ENCODE measurements around the gene CD99L2. TPM values are rescaled to one million over a fixed set of nuclear protein-coding genes. Genes with fewer than 3 reads are reported as not detected.

The CD99L2 gene
- total and polyA plus RNA-seq, 10 of the 15 experiments (the other 5 are each of a cell fraction or from before 2014, with no cell fraction given), result 1.1 to 22.9 (median 13.0) TPM

DNA sequence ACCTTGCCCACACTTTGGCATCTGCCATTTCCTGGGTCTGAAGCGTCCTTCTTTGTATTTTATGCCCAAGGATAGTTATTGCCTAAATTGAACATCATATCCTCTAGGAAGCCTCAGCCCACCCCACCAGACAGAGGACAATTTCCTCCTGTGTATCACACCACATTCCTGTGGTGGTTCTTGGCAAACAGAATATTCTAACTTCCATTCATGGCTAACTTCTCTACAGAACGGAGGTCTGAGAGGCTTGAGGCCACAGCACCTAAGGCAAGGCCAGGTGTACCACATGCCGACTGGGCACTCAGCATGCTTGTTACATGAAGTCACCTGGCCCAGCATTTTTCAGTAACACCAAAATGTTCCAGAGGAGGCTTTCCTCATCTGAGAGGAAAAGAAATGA, 42.4 kb downstream of the CD99L2 start (continued):
- TF ChIP-seq, protein P1, sequence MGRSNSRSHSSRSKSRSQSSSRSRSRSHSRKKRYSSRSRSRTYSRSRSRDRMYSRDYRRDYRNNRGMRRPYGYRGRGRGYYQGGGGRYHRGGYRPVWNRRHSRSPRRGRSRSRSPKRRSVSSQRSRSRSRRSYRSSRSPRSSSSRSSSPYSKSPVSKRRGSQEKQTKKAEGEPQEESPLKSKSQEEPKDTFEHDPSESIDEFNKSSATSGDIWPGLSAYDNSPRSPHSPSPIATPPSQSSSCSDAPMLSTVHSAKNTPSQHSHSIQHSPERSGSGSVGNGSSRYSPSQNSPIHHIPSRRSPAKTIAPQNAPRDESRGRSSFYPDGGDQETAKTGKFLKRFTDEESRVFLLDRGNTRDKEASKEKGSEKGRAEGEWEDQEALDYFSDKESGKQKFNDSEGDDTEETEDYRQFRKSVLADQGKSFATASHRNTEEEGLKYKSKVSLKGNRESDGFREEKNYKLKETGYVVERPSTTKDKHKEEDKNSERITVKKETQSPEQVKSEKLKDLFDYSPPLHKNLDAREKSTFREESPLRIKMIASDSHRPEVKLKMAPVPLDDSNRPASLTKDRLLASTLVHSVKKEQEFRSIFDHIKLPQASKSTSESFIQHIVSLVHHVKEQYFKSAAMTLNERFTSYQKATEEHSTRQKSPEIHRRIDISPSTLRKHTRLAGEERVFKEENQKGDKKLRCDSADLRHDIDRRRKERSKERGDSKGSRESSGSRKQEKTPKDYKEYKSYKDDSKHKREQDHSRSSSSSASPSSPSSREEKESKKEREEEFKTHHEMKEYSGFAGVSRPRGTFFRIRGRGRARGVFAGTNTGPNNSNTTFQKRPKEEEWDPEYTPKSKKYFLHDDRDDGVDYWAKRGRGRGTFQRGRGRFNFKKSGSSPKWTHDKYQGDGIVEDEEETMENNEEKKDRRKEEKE (IDR thresholded peaks at IDR 0.05), result no peak
- TF ChIP-seq NR2C1 (IDR thresholded peaks at IDR 0.05) (no peak), HDAC6 (IDR thresholded peaks at IDR 0.05; ENCODE audit: unreplicated experiment) (no peak), HDAC2 (IDR thresholded peaks at IDR 0.05) (no peak), HCFC1 (IDR thresholded peaks at IDR 0.05; ENCODE audit: low read length) (no peak), RAD51 (IDR thresholded peaks at IDR 0.05) (no peak), ZNF274 (IDR thresholded peaks at IDR 0.05; ENCODE audit: insufficient read depth, insufficient read length) (no peak)

DNA sequence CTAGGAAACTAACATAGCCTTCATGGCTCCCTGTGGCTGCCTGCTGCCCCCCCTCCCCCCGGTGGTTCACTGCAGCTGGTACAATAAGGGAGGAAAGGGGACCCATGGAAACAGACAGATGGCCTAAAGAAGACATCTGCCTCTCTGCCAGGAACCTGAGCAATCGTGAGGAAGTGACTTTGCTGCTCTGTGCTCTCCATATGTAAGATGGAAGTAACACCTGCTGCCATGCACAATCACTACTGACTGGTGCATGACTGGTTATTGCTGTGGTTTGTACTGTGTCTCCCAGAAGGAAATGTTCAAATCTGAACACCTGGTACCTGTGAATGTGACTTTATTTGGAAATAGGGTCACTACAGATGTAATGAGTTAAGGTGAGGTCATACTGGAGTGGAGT, 43.6 kb downstream of the CD99L2 start:
- Histone ChIP-seq H3K4me1 (ENCODE audit: control insufficient read depth, insufficient read depth, low read length) (no peaks in the 10 kb centered on the region), H3K4me2 (ENCODE audit: control insufficient read depth, insufficient read depth) (no peak overlapping the region), H3K36me3 (ENCODE audit: control insufficient read depth in 2 of 2, insufficient read depth in 2 of 2, low read length in 1 of 2) (no peaks in the 10 kb centered on the region), H2AFZ (ENCODE audit: control insufficient read depth, low read depth, low read length) (no peak overlapping the region), H3K27me3 (replicated peaks in 1 of 2; ENCODE audit: control insufficient read depth in 2 of 2, insufficient read depth in 2 of 2, low read length in 1 of 2) (no peaks in the 10 kb centered on the region), H4K20me1 (ENCODE audit: control insufficient read depth, insufficient read depth) (no peaks in the 10 kb centered on the region), H3K9me3 (replicated peaks; ENCODE audit: control insufficient read depth, insufficient read depth, low read length) (no peaks in the 10 kb centered on the region; the same call in 1 of the 3 replicates), H3K4me3 (no peak overlapping the region), H3K9ac (ENCODE audit: control insufficient read depth, insufficient read depth, low read length) (no peak overlapping the region), H3K79me2 (ENCODE audit: control insufficient read depth, insufficient read depth, low read length) (no peaks in the 10 kb centered on the region), H3K27ac (ENCODE audit: control insufficient read depth, insufficient read depth) (no peak overlapping the region)
- ATAC-seq, result no peak
- ChIA-PET CTCF (no interaction called here), SMC1A (ENCODE audit: uncharacterized antibody, unreplicated experiment) (no interaction called here), RAD21 (ENCODE audit: unreplicated experiment) (no interaction called here), POLR2A (no interaction called here)
- in situ Hi-C loops (cut with MboI), result no loop called here
- intact Hi-C loops (cut with micrococcal nuclease; ENCODE audit: unreplicated experiment), result no loop called here
- DNase-seq (ENCODE audit: low read depth, low spot score), result no peak
- no TSS peak for BruUV-seq (replicated peaks)
- 25% methylated on average over 2 of the region's 2 CpGs for WGBS (ENCODE audit: insufficient coverage, insufficient replicate concordance, low lambda C conversion rate, missing lambda C conversion rate)
- TF ChIP-seq TCF3 (IDR thresholded peaks at IDR 0.05; ENCODE audit: borderline replicate concordance, insufficient read depth, low read depth, low read length), result no peak
- TF ChIP-seq ZSCAN29 (IDR thresholded peaks at IDR 0.05), result no peak
- TF ChIP-seq YBX1 (IDR thresholded peaks at IDR 0.05), result no peak
- TF ChIP-seq EGR1 (IDR thresholded peaks at IDR 0.05; ENCODE audit: borderline replicate concordance in 1 of 2, low read depth in 2 of 2, low read length in 2 of 2), result no peak
- no peak for TF ChIP-seq NFXL1 (IDR thresholded peaks at IDR 0.05; ENCODE audit: borderline replicate concordance)
- TF ChIP-seq POLR2AphosphoS2 (IDR thresholded peaks at IDR 0.05; ENCODE audit: low read depth, low read length), result no peak
- no peak for FAIRE-seq

Data from GM12878 (cell line).